HG02759 (cell line): ENCODE measurements around the gene PRSS3.
"Not testable (repeated sequence)": the region's sequence is repeated elsewhere in the genome, so short reads cannot be mapped to it uniquely, and the experiment has no call there.

Experiments used
- ATAC-seq: cut with Tn5 transposase; IDR thresholded peaks from one replicate; pipeline ENCODE4 v1.9.1; 2021; ENCODE audit warnings: mild to moderate bottlenecking, moderate library complexity; ENCODE audit not compliant: unreplicated experiment

Gene PRSS3

DNA sequence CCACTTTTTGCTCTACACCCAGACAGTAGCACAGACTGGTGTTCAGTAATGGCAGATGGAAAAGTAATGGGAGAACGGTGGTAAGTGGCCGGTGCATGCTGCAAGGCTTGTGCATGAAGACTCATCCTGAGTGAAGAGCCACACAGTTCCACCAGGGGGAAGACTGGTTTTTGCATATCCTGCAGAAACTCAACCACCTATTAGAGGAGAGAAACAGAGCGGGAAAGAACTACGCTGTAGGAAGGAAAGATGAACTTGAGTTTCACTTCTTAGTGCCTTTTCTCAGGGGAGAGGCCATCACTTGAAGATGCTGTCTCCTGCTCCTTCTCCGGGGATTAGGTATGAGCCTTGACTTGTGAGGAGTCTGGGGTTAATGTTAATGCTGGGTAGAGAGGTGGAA, 9.4 kb upstream of the PRSS3 start:
- no peak for ATAC-seq

GRCh38 chr9:33786681-33787080, 8.7 kb upstream of the PRSS3 start:
- no peak for ATAC-seq

GRCh38 chr9:33787839-33788238, 7.5 kb upstream of the PRSS3 start:
- no peak for ATAC-seq

GRCh38 chr9:33789429-33789828, 5.9 kb upstream of the PRSS3 start:
- ATAC-seq: not testable (repeated sequence)

- ATAC-seq: no peak
Observed at GRCh38 chr9:33791117-33791516, 4.2 kb upstream of the PRSS3 start.

- not testable (repeated sequence) for ATAC-seq
Observed at GRCh38 chr9:33793496-33793895, 1.9 kb upstream of the PRSS3 start.

GRCh38 chr9:33794560-33794959, 801 bp upstream of the PRSS3 start:
- no peak for ATAC-seq

DNA sequence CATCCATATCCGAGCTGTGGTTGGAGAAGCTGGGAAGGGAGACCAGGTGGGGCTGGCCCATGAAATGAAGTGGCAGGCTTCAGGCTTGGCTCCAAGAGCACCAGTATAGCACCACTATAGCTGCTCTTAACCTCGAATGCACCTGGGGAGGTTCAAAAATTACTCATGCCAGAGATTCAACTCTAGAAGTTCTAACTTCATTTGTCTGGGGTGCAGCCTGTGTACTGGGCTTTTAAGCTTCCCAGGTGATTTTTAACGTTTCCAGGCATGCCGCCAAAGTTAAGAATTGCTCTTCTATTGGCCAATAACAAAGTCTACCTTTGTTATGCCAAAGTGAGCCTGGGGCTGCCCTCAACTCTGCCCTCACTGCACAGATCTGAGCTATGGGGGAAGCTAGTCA, 458 bp downstream of the PRSS3 start:
- ATAC-seq: no peak

DNA sequence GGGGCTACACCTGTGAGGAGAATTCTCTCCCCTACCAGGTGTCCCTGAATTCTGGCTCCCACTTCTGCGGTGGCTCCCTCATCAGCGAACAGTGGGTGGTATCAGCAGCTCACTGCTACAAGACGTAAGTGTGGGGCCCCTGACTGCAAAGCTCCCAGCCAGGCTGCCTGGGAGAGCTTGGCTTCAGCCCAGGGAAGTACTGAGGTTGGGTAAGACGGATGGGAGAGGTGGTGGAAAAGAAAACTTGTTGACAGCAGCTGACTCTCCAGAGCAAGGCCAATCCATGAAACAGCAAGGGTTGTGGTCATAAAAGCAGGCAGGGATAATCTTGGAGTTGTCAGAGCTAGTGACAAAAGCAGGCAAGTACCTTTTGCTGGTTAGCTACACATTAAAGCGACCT, 1.3 kb downstream of the PRSS3 start:
- not testable (repeated sequence) for ATAC-seq

GRCh38 chr9:33797837-33798236, 2.5 kb downstream of the PRSS3 start:
- ATAC-seq: no peak

DNA sequence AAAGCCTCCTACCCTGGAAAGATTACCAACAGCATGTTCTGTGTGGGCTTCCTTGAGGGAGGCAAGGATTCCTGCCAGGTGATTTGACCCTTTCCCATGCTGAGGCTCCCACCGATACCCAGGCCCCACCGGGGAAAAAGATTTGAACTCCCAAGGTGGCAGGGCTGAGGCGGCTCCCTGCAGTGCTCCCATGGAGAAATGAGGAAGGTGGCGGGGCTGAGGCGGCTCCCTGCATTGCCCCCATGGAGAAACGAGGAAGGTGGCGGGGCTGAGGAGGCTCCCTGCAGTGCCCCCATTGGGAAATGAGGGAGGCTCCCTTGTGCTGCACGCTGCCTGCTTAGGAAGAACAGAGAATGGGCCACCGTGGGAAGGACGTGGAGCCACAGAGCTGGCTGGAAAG, 3.2 kb downstream of the PRSS3 start:
- ATAC-seq: no peak

GRCh38 chr9:33799928-33800704, 4.8 kb downstream of the PRSS3 start:
- ATAC-seq: no peak

- no peak for ATAC-seq
Observed at GRCh38 chr9:33800886-33801285, 5.5 kb downstream of the PRSS3 start.

DNA sequence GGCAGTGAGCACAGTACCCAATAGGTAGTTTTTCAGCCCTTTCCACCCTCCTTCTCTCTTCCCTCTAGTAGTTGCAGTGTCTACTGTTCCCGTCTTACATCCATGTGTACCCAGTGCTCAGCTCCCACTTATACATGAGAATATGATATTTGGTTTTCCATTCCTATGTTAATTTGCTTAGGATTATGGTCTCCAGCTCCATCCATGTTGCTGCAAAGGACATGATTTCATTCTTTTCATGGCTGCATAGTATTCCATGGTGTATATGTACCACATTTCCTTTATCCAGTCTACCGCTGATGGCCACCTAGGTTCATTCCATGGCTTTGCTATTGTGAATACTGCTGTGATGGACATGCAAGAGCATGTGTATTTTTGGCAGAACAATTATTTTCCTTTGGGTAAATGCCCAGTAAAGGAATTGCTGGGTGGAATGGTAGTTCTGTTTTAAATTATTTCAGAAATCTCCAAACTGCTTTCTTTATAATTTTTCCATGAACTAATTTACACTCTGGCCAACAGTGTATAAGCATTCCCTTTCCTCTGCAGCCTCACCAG, 6.7 kb downstream of the PRSS3 start:
- not testable (repeated sequence) for ATAC-seq

GRCh38 chr9:33804196-33804595, 8.8 kb downstream of the PRSS3 start:
- not testable (repeated sequence) for ATAC-seq

GRCh38 chr9:33807156-33807555, 11.8 kb downstream of the PRSS3 start:
- not testable (repeated sequence) for ATAC-seq

GRCh38 chr9:33808979-33809322, 13.6 kb downstream of the PRSS3 start:
- not testable (repeated sequence) for ATAC-seq

GRCh38 chr9:33809506-33809905, 14.1 kb downstream of the PRSS3 start:
- no peak for ATAC-seq

GRCh38 chr9:33813712-33814641, 18.6 kb downstream of the PRSS3 start:
- no peak for ATAC-seq

DNA sequence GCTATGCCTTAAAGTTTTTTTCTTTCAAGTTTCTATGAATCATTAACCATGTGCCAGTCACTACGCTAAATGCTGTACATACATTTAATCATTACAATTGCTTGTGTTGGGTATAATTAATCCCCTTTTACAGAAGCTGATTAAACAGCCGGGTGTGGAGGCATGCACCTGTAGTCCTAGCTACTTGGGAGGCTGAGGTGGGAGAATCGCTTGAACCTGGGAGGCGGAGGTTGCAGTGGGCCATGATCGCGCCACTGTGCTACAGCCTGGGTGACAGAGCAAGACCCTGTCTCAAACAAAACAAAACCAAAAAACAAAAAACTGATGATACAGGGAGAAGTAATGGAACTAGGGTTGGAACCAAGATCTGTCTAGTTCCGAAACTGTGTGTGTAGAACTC, 20.4 kb downstream of the PRSS3 start:
- no peak for ATAC-seq

DNA sequence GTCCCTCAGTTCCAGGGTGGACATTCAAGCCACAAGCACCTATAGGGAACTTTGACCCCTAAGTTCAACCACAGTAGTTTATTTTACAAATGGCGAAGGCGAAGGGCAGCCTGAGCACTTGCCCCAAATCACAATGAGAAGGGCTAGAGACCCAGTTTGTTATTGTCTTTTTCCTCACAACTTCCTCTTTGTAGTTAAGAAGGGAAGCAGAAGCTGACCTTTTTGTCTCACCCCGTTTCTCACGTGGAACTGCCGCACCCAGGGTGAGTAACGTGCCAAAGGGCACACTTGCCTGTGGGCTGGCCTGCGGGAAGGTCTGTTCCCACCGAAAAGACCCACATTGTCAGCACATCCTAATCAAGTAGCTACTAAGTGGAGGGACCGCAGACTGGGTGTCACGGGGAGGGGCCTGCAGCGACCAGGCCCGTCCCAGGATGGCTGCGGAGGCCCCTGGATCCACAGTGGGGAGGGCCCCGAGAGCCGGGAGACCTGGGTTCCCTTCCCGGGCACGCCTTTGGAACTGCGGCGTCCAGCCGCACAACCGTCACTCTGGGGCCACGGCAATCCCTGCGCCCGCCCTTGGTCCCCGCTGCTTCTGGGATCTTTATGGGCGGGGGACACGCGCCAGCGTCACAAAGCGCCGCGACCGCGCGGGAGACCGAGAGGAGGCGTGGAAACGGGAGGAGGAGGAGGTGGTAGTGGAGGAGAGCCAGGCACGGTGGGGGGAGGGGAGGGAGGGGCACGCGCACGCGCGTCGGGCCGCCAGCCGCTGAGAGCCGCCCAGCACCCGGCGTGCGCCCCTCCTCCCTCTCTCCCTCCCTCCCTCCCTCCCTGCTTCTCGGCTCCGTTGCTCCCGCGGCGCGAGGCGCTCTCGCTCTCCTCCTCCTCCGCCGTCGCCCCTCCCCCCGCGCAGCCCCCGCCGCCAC, 21.2 kb downstream of the PRSS3 start, which contains the start of gene UBE2R2:
Gene UBE2R2, plus strand, starts transcription at position 834 of the 926 bp plus-strand sequence. CDS start 598 bp downstream, outside the sequence.
- ATAC-seq: peak; percentile 70
